AG04450 (cell line): ENCODE data around the gene SLC9A5. TPM values are rescaled to one million over a fixed set of nuclear protein-coding genes. Genes with fewer than 3 reads are reported as not detected.

Experiments used
- CTCF ChIA-PET: fragments of 300-600, 350-600 bp; formaldehyde crosslinking; extraction: SDS; loops from one replicate; lab custom pipeline; 2022; ENCODE audit warnings: antibody characterized with exemption, inconsistent platforms; lab: Charles Lee
- POLR2A ChIA-PET: fragments of 350-600 bp; formaldehyde crosslinking; extraction: SDS; loops from one replicate; lab custom pipeline; 2021; ENCODE audit warnings: antibody characterized with exemption, inconsistent platforms; lab: Yijun Ruan, JAX
- DNase-seq: peaks from one replicate; pipeline ENCODE4 v3.0.0-alpha.2; 2011; ENCODE audit warnings: low read depth, low spot score
- H3K27ac ChIP-seq: one replicate; pipeline ENCODE4 v1.5.1; 2012; ENCODE audit warnings: low read depth, low read length, control low read depth
- H3K27me3 ChIP-seq: one replicate; pipeline ENCODE4 v1.6.0; 2012; ENCODE audit warnings: low read length; ENCODE audit not compliant: control insufficient read depth, insufficient read depth
- H3K4me3 ChIP-seq: 2 replicates; pipeline ENCODE4 v1.5.1; 2011; ENCODE audit warnings: mild to moderate bottlenecking, low read depth, low read length, control low read depth
- H3K9me3 ChIP-seq: 2 replicates; pipeline ENCODE4 v1.5.1; 2012; ENCODE audit warnings: low read length; ENCODE audit not compliant: control insufficient read depth, insufficient read depth
- polyA minus RNA-seq: library from RNA; depleted of rRNA, polyadenylated mRNA; stranded (reverse); fragments of >200 nt; gene quantifications from 2 replicates; pipeline ENCODE4 v1.2.3, GENCODE V29; 2011; rRNA and poly(A)+ RNA removed
- polyA plus RNA-seq: library from polyadenylated mRNA; depleted of rRNA; stranded (reverse); fragments of >200 nt; gene quantifications from 2 replicates; pipeline ENCODE4 v1.2.3, GENCODE V29; 2011; rRNA removed
- TF ChIP-seq, protein P1 (sequence below): IDR thresholded peaks from 2 replicates; pipeline ENCODE4 v1.5.1; 2011; ENCODE audit warnings: low read depth, low read length, control low read depth, inconsistent platforms

The SLC9A5 gene, protein sequence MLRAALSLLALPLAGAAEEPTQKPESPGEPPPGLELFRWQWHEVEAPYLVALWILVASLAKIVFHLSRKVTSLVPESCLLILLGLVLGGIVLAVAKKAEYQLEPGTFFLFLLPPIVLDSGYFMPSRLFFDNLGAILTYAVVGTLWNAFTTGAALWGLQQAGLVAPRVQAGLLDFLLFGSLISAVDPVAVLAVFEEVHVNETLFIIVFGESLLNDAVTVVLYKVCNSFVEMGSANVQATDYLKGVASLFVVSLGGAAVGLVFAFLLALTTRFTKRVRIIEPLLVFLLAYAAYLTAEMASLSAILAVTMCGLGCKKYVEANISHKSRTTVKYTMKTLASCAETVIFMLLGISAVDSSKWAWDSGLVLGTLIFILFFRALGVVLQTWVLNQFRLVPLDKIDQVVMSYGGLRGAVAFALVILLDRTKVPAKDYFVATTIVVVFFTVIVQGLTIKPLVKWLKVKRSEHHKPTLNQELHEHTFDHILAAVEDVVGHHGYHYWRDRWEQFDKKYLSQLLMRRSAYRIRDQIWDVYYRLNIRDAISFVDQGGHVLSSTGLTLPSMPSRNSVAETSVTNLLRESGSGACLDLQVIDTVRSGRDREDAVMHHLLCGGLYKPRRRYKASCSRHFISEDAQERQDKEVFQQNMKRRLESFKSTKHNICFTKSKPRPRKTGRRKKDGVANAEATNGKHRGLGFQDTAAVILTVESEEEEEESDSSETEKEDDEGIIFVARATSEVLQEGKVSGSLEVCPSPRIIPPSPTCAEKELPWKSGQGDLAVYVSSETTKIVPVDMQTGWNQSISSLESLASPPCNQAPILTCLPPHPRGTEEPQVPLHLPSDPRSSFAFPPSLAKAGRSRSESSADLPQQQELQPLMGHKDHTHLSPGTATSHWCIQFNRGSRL
- 2.4 and 3.1 TPM in 2 replicates for polyA plus RNA-seq
- 2.8 and 3.4 TPM in 2 replicates for polyA minus RNA-seq

DNA sequence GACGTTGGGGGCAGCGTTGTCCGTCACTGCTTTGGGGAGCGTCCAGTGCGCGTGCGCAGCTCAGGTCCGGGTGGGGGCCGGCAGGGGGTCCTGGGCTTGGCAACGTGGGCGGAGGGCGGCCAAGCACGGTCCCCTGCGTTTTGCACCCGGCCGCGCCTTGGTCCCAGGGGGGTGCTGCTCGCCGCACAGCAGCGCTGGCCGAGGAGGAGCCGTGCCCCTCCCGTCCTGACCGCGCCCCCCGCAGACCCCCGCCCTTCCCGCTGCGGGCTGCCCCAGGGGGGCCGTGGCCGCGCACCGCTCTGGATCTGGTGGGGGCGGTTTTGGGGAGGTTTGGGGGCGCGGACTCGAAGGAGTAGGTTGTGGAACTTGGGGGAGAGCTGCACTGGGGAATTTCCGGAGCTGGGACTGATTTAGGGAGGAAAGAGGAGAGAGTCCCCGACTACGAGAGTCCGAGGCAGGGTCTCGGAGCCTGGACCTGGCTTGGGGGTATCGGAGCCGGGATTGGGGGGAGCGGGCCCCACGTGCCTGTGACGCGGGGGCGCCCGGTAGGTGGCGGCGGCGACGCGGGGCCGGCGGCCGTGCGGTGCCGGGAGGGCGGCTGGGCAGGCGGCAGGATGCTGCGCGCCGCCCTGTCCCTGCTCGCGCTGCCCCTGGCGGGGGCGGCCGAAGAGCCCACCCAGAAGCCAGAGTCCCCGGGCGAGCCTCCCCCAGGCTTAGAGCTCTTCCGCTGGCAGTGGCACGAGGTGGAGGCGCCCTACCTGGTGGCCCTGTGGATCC is at the start of gene SLC9A5:
Gene SLC9A5 (plus strand): TSS at position 579 of the 777 bp plus-strand sequence. CDS start 36 bp downstream, at position 615.
- TF ChIP-seq, protein P1, sequence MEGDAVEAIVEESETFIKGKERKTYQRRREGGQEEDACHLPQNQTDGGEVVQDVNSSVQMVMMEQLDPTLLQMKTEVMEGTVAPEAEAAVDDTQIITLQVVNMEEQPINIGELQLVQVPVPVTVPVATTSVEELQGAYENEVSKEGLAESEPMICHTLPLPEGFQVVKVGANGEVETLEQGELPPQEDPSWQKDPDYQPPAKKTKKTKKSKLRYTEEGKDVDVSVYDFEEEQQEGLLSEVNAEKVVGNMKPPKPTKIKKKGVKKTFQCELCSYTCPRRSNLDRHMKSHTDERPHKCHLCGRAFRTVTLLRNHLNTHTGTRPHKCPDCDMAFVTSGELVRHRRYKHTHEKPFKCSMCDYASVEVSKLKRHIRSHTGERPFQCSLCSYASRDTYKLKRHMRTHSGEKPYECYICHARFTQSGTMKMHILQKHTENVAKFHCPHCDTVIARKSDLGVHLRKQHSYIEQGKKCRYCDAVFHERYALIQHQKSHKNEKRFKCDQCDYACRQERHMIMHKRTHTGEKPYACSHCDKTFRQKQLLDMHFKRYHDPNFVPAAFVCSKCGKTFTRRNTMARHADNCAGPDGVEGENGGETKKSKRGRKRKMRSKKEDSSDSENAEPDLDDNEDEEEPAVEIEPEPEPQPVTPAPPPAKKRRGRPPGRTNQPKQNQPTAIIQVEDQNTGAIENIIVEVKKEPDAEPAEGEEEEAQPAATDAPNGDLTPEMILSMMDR: no peak
- Histone ChIP-seq H3K9me3 (no peaks in the 10 kb centered on the region; the same call in 1 of the 2 replicates), H3K4me3 (peak within 1 kb of the TSS; percentile 67), H3K27ac (peak within 1 kb of the TSS; percentile 52), H3K27me3 (no peaks in the 10 kb centered on the region)
- ChIA-PET POLR2A (interaction anchor here (0.6 to 1.5 kb wide), 3 partner anchors 21 to 164 kb away, joined by 3 to 12 read pairs (median 3); partner anchors contain the start of gene TMEM208), CTCF (interaction anchor here (3.0 kb wide), 1 partner anchor 12 kb away, joined by 14 read pairs; no protein-coding TSS in a partner anchor)
- no peak for DNase-seq

DNA sequence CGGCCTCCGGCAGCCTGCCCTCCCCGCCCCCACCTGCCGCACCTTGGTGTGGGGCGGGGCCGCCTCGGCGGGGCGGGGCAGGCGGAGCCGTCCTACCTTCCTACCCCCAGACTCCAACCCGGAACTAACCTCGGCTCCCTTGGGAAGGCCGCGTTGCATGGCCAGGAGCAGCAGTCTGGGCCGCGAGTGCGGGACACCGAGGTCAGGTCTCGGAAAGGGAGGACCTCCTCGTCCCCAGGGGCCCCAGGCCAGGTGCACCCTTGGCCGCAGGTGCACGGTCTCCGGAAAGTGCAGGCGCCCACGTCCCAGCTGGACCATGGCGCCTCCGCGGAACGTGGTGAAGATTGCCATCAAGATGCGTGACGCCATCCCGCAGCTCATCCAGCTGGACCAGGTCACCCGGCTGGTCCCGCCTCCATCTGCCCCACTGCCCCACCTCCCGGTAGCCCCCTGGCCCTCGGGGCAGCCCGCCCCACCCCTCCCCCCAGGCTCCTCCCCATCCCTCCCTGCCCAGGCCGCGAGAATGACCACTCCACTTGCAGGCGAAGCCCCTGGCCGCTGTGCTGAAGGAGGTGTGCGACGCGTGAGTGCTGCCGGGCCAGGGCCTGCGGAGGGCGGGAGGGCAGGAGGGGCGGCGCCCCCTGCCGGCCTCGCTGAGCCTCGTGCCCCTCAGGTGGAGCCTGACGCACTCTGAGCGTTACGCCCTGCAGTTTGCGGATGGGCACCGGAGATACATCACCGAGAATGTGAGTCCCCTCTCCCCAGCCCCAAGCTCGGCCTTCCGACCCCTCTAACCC is 49.6 kb upstream of the SLC9A5 start, which contains the start of gene ELMO3:
Gene ELMO3 (plus strand): TSS at position 121 of the 797 bp plus-strand sequence. CDS start 196 bp downstream, at position 317.
- Histone ChIP-seq H3K9me3 (no peaks in the 10 kb centered on the region; the same call in 1 of the 2 replicates), H3K27me3 (no peaks in the 10 kb centered on the region), H3K4me3 (no peak within 1 kb of the TSS), H3K27ac (no peak within 1 kb of the TSS)
- ChIA-PET CTCF (interaction anchor here (0.9 to 1.4 kb wide), 2 partner anchors 44 to 85 kb away, joined by 3 to 4 read pairs; no protein-coding TSS in a partner anchor), POLR2A (interaction anchor here (1.0 to 2.4 kb wide), 3 partner anchors 10 to 62 kb away, joined by 3 to 9 read pairs (median 4); partner anchors contain the start of gene TMEM208)
- TF ChIP-seq, protein P1: peak; percentile 31; the same call in 1 of the 2 replicates
- no peak for DNase-seq

DNA sequence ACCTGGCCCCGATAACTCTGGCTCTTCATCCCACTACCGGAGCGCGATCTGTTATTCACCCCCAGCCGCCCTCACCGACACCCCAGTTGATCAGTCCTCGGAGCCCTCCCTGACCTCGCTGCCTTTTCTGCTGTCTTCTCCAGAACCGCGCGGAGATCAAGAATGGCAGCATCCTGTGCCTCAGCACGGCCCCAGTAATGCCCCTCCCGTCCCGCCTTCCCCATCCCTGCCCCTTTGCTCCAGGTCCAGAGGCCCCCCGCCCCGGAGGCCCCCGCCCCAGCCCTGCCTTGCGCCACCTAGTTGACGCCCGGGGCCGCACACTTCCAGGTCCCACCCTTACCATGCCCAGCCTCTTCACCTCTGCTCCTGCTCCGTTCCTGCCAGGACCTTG is 49.0 kb upstream of the SLC9A5 start:
- DNase-seq: no peak
- Histone ChIP-seq H3K27me3 (no peaks in the 10 kb centered on the region), H3K9me3 (no peaks in the 10 kb centered on the region; the same call in 1 of the 2 replicates), H3K27ac (no peak overlapping the region), H3K4me3 (no peak overlapping the region)
- CTCF ChIA-PET: no interaction called here
- TF ChIP-seq, protein P1: no peak
- POLR2A ChIA-PET: interaction anchor here (1.0 to 2.4 kb wide), 2 partner anchors 12 to 27 kb away, joined by 3 to 9 read pairs; partner anchors contain the start of gene TMEM208

DNA sequence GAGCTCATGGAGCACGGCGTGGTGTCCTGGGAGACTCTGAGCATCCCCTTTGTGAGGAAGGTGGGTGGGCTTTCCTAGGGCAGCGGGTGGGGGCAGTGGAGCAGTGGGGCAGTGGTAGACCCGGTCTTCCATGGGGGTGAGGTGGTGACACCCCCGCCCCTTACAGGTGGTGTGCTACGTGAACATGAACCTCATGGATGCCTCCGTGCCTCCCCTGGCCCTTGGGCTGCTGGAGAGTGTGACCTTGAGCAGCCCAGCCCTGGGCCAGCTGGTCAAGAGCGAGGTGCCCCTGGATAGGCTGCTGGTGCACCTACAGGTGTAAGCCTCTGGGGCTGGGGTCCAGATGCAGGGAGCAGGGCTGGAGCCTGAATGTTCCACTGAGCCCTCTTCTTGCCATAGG is 48.3 kb upstream of the SLC9A5 start:
- TF ChIP-seq, protein P1: no peak
- ChIA-PET CTCF (interaction anchor here (0.6 kb wide), 1 partner anchor 267 kb away, joined by 3 read pairs; no protein-coding TSS in a partner anchor), POLR2A (interaction anchor here (0.7 to 1.0 kb wide), 2 partner anchors 11 to 27 kb away, joined by 3 read pairs; no protein-coding TSS in a partner anchor)
- Histone ChIP-seq H3K4me3 (no peak overlapping the region), H3K9me3 (no peaks in the 10 kb centered on the region; the same call in 1 of the 2 replicates), H3K27me3 (no peaks in the 10 kb centered on the region), H3K27ac (no peak overlapping the region)
- DNase-seq: no peak
